Endothelial cell of umbilical vein (primary cell): ENCODE measurements around the gene TSEN54. TPM values are rescaled to one million over a fixed set of nuclear protein-coding genes. Genes with fewer than 3 reads are reported as not detected.

Experiments
- BruUV-seq: library from RNA; stranded (reverse); fragments of 400-500 nt; replicated peaks from 2 replicates; lab custom pipeline; 2021; lab: Mats Ljungman, UMichigan
- CTCF ChIA-PET: fragments of 300-600, 350-600 bp; sonication (Branson Sonifier 250); formaldehyde crosslinking; loops from one replicate; lab custom pipeline; 2021; ENCODE audit warnings: antibody characterized with exemption, inconsistent platforms; lab: Charles Lee
- POLR2A ChIA-PET: fragments of 300-600, 350-600 bp; sonication (Branson Sonifier 250); formaldehyde crosslinking; loops from one replicate; lab custom pipeline; 2021; ENCODE audit warnings: antibody characterized with exemption, inconsistent platforms; lab: Charles Lee
- DNase-seq: peaks from one replicate; pipeline ENCODE4 v3.0.0-alpha.2; 2011; ENCODE audit warnings: low read depth, low spot score
- FAIRE-seq: peaks from 2 replicates; lab custom pipeline; 2011; peaks lifted over from hg19 to GRCh38; lab: Jason Lieb, UNC
- H2AFZ ChIP-seq: 2 replicates; pipeline ENCODE4 v1.6.0; 2012; ENCODE audit warnings: low read depth, low read length, control low read depth, inconsistent platforms
- H3K27ac ChIP-seq: 2 replicates; pipeline ENCODE4 v1.5.1; 2011; ENCODE audit warnings: low read depth, mild to moderate bottlenecking, control low read depth, low read length, moderate library complexity; ENCODE audit not compliant: insufficient read depth
- H3K27me3 ChIP-seq, 2 experiments: 2 replicates each; pipeline versions ENCODE4 v1.6.0 to v1.6.1; 2011; ENCODE audit warnings: low read length in 2 of 2, mixed read lengths in 1 of 2; ENCODE audit not compliant: control insufficient read depth in 2 of 2, insufficient read depth in 2 of 2
- H3K36me3 ChIP-seq, 2 experiments: 2 replicates in 1 of 2; 3 replicates in 1 of 2; pipeline ENCODE4 v1.5.1; 2011; ENCODE audit warnings: low read length in 2 of 2, mild to moderate bottlenecking in 1 of 2, moderate library complexity in 1 of 2; ENCODE audit not compliant: control insufficient read depth in 2 of 2, insufficient read depth in 2 of 2; ENCODE audit errors: extremely low read depth in 1 of 2
- H3K4me1 ChIP-seq: 3 replicates; pipeline ENCODE4 v1.5.1; 2011; ENCODE audit warnings: mild to moderate bottlenecking, low read length; ENCODE audit not compliant: control insufficient read depth, insufficient read depth; ENCODE audit errors: extremely low read depth
- H3K4me2 ChIP-seq: 2 replicates; pipeline ENCODE4 v1.6.1; 2011; ENCODE audit warnings: low read length, control low read depth, mixed read lengths; ENCODE audit not compliant: insufficient read depth
- H3K4me3 ChIP-seq, 3 experiments: fragments of 200-600 bp in 1 of 3; sonication (generic), shearing (Covaris generic) in 1 of 3; replicated peaks in 1 of 3; 2 replicates each; pipeline ENCODE4 v1.5.1; 2011 to 2016; ENCODE audit warnings: control low read depth in 3 of 3, low read length in 3 of 3, mild to moderate bottlenecking in 2 of 3, inconsistent platforms in 1 of 3, low read depth in 1 of 3, moderate library complexity in 1 of 3; ENCODE audit not compliant: insufficient read depth in 1 of 3
- H3K79me2 ChIP-seq: 2 replicates; pipeline ENCODE4 v1.6.0; 2012; ENCODE audit warnings: low read length, inconsistent platforms; ENCODE audit not compliant: control insufficient read depth, insufficient read depth
- H3K9ac ChIP-seq: replicated peaks from 2 replicates; pipeline ENCODE3; 2011; ENCODE audit warnings: low read length, control low read depth; ENCODE audit not compliant: insufficient read depth; ENCODE audit errors: extremely low read depth
- H3K9me1 ChIP-seq: replicated peaks from 3 replicates; pipeline ENCODE4 v1.6.0; 2011; ENCODE audit warnings: mild to moderate bottlenecking, low read length; ENCODE audit not compliant: control insufficient read depth, insufficient read depth; ENCODE audit errors: extremely low read depth
- H3K9me3 ChIP-seq: replicated peaks from 2 replicates; pipeline ENCODE4 v1.5.1; 2012; ENCODE audit warnings: low read length, inconsistent platforms; ENCODE audit not compliant: control insufficient read depth, insufficient read depth
- H4K20me1 ChIP-seq: replicated peaks from 2 replicates; pipeline ENCODE3; 2011; ENCODE audit warnings: mild to moderate bottlenecking, low read length; ENCODE audit not compliant: control insufficient read depth, insufficient read depth; ENCODE audit errors: extremely low read depth
- EZH2 ChIP-seq: IDR thresholded peaks from 2 replicates; pipeline ENCODE4 v1.6.1; 2012; ENCODE audit warnings: borderline replicate concordance, low read depth, mild to moderate bottlenecking, moderate library complexity, low read length, inconsistent platforms; ENCODE audit not compliant: severe bottlenecking
- FOS ChIP-seq: IDR thresholded peaks from 2 replicates; pipeline ENCODE4 v1.6.1; 2011; ENCODE audit warnings: mild to moderate bottlenecking, low read length, moderate library complexity, borderline replicate concordance; ENCODE audit not compliant: insufficient read depth
- GATA2 ChIP-seq: IDR thresholded peaks from 2 replicates; pipeline ENCODE4 v1.7.0; 2011; ENCODE audit warnings: low read depth, mild to moderate bottlenecking, moderate library complexity, mixed read lengths, low read length; ENCODE audit not compliant: insufficient read length, insufficient read depth
- JUN ChIP-seq: IDR thresholded peaks from 2 replicates; pipeline ENCODE4 v1.6.1; 2011; ENCODE audit warnings: borderline replicate concordance, low read depth; ENCODE audit not compliant: insufficient read length, insufficient read depth
- MYC ChIP-seq: IDR thresholded peaks from one replicate; pipeline ENCODE4 v1.6.1; 2011; ENCODE audit warnings: mild to moderate bottlenecking, low read depth, low read length
- POLR2A ChIP-seq: IDR thresholded peaks from 2 replicates; pipeline ENCODE4 v1.6.1; 2012; ENCODE audit warnings: low read depth, mild to moderate bottlenecking, control low read depth, low read length
- POLR2AphosphoS5 ChIP-seq: IDR thresholded peaks from 2 replicates; pipeline ENCODE4 v1.6.1; 2012; ENCODE audit warnings: low read depth, mild to moderate bottlenecking, control low read depth, low read length, moderate library complexity; ENCODE audit not compliant: insufficient read depth
- dilution Hi-C: fragments of 300-500 bp; cut with MboI; formaldehyde crosslinking; loops from one replicate; pipeline ENCODE4 v1.15.0; 2019; ENCODE audit warnings: low sequenced_read_pairs; ENCODE audit not compliant: extremely low pct_ligation_motif_present
- intact Hi-C: fragments of 100-400 bp; cut with micrococcal nuclease; formaldehyde crosslinking; loops from one replicate; pipeline ENCODE4 v1.10.0; 2022
- polyA plus RNA-seq, 4 experiments: library from polyadenylated mRNA; depleted of rRNA in 3 of 4; stranded (reverse) in 3 of 4; unstranded in 1 of 4; fragments of >200 nt; gene quantifications; 2 replicates each; pipeline versions ENCODE4 v1.2.1 to v1.2.3, GENCODE V29; 2011 to 2012; ENCODE audit warnings: missing spikeins in 1 of 4
- total RNA-seq: library from RNA; stranded (reverse); gene quantifications from 2 replicates; pipeline ENCODE4 v1.2.3, GENCODE V29; 2021
- TF ChIP-seq, protein P1 (sequence below), 2 donors: IDR thresholded peaks; 1 replicate in 1 of 2; 2 replicates in 1 of 2; pipeline ENCODE4 v1.5.1; 2011; ENCODE audit warnings: low read length in 2 of 2, mild to moderate bottlenecking in 2 of 2, moderate library complexity in 2 of 2, control low read depth in 1 of 2, inconsistent platforms in 1 of 2, low read depth in 1 of 2; ENCODE audit not compliant: insufficient read depth in 1 of 2; ENCODE audit errors: extremely low read depth in 1 of 2
- TF ChIP-seq, protein P2 (sequence below): IDR thresholded peaks from 2 replicates; pipeline ENCODE4 v1.6.1; 2011; ENCODE audit not compliant: insufficient read depth, insufficient read length

Gene TSEN54
- total and polyA plus RNA-seq, 2 donors (not counting 3 experiments of a cell fraction or from before 2014, with no cell fraction given), result 22.3 to 26.3 TPM

DNA sequence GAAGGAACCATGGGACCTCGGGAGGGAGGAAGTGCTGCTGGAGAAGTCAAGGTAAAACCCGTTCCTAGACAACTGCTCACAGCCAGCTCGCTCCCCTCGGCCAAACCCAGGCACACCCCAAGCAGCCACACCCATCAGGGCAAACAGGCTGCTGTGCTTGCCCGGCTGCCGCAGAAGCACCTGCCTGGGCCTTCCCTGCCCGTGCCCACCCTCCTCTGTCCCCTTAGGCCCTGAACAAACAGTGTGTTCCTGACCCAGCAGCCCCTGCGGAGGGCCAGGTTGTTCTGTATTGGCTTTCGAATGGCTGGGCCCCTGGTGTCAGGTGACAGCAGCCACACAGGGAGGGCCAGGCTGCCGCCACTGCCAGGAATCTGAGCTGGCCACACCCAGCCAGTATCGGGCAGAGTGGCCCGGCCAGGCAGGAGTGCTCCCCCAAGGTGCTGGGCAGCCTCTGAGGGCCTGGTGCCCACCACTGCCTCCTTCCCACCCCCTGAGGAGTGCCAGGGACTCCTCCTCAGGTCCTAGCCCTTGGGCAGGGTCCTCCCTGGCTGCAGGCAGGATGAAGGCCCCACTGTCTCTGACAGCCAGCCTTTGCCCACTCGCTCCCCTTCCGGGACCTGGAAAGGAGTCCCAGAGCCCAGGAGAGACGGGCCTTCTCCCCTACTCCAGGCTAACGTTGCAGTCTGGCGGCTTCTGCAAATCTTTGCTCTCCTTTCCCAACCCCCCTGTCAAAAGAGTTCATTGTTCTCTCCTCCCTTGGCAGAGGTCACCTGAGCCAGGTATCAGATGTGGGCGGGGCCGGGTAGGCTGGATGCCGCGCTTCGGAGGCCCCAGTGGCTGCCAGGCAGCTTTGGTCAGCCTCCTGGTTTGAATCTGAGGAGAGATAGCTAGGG, 33.2 kb downstream of the TSEN54 start:
- Histone ChIP-seq H3K36me3 (no peaks in the 10 kb centered on the region), H2AFZ (no peak overlapping the region), H3K4me3 (no peak overlapping the region), H3K4me1 (no peaks in the 10 kb centered on the region), H3K9me1 (no peaks in the 10 kb centered on the region), H3K27me3 (no peaks in the 10 kb centered on the region), H3K9me3 (no peaks in the 10 kb centered on the region), H3K9ac (no peak overlapping the region), H3K79me2 (no peaks in the 10 kb centered on the region), H3K4me2 (no peak overlapping the region), H3K27ac (no peak overlapping the region), H4K20me1 (no peaks in the 10 kb centered on the region)
- no peak for TF ChIP-seq EZH2
- no peak for TF ChIP-seq JUN
- TF ChIP-seq, protein P1, sequence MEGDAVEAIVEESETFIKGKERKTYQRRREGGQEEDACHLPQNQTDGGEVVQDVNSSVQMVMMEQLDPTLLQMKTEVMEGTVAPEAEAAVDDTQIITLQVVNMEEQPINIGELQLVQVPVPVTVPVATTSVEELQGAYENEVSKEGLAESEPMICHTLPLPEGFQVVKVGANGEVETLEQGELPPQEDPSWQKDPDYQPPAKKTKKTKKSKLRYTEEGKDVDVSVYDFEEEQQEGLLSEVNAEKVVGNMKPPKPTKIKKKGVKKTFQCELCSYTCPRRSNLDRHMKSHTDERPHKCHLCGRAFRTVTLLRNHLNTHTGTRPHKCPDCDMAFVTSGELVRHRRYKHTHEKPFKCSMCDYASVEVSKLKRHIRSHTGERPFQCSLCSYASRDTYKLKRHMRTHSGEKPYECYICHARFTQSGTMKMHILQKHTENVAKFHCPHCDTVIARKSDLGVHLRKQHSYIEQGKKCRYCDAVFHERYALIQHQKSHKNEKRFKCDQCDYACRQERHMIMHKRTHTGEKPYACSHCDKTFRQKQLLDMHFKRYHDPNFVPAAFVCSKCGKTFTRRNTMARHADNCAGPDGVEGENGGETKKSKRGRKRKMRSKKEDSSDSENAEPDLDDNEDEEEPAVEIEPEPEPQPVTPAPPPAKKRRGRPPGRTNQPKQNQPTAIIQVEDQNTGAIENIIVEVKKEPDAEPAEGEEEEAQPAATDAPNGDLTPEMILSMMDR (IDR thresholded peaks at IDR 0.05; ENCODE audit: extremely low read depth in 1 of 2, insufficient read depth in 1 of 2, low read depth in 1 of 2, low read length in 2 of 2), result no peak
- TF ChIP-seq POLR2AphosphoS5, result no peak
- no peak for TF ChIP-seq FOS
- TF ChIP-seq POLR2A, result no peak
- TF ChIP-seq GATA2, result no peak
- TF ChIP-seq, protein P2, sequence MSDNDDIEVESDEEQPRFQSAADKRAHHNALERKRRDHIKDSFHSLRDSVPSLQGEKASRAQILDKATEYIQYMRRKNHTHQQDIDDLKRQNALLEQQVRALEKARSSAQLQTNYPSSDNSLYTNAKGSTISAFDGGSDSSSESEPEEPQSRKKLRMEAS, result no peak
- TF ChIP-seq MYC, result no peak
- ChIA-PET CTCF (interaction anchor here (0.9 to 1.3 kb wide), 2 partner anchors 15 to 52 kb away, joined by 3 to 4 read pairs; no protein-coding TSS in a partner anchor), POLR2A (no interaction called here)
- no TSS peak for BruUV-seq
- dilution Hi-C loops (no loop called here), intact Hi-C loops (no loop called here)
- DNase-seq, result no peak
- no peak for FAIRE-seq
